ENCODE results near the gene LYZL2.

GRCh38 chr10:30576641-30577040, 52.9 kb downstream of the LYZL2 start:
- TF ChIP-seq CTCF (IDR thresholded peaks at IDR 0.05) = no peak
- no peak for TF ChIP-seq POLR2AphosphoS5 (IDR thresholded peaks at IDR 0.05)
- no peak for TF ChIP-seq POLR2A (IDR thresholded peaks at IDR 0.05; ENCODE audit: low read depth)
- no peak for TF ChIP-seq EP300 (IDR thresholded peaks at IDR 0.05)
